HG03280 (cell line): ENCODE results near the gene SENP1.

ENCODE experiments used
- ATAC-seq: cut with Tn5 transposase; IDR thresholded peaks from one replicate; pipeline ENCODE4 v1.9.1; 2021; ENCODE audit warnings: mild to moderate bottlenecking, moderate library complexity; ENCODE audit not compliant: unreplicated experiment

Gene SENP1

GRCh38 chr12:48019639-48020265, 86.1 kb downstream of the SENP1 start:
- no peak for ATAC-seq

GRCh38 chr12:48018618-48018995, 87.3 kb downstream of the SENP1 start:
- no peak for ATAC-seq

GRCh38 chr12:48017921-48018617, 87.8 kb downstream of the SENP1 start:
- no peak for ATAC-seq

GRCh38 chr12:48017496-48017895, 88.4 kb downstream of the SENP1 start:
- ATAC-seq, result no peak

GRCh38 chr12:48016373-48017020, 89.4 kb downstream of the SENP1 start:
- no peak for ATAC-seq

GRCh38 chr12:48015954-48016353, 89.9 kb downstream of the SENP1 start:
- ATAC-seq, result no peak

- ATAC-seq, result no peak
Measured at GRCh38 chr12:48015129-48015528, 90.8 kb downstream of the SENP1 start.

GRCh38 chr12:48013287-48013686, 92.6 kb downstream of the SENP1 start:
- ATAC-seq, result no peak

- no peak for ATAC-seq
Measured at GRCh38 chr12:48012070-48012469, 93.8 kb downstream of the SENP1 start.

GRCh38 chr12:48010366-48010970, 95.4 kb downstream of the SENP1 start:
- ATAC-seq, result no peak

GRCh38 chr12:48009471-48009870, 96.4 kb downstream of the SENP1 start:
- no peak for ATAC-seq

GRCh38 chr12:48008950-48009349, 96.9 kb downstream of the SENP1 start:
- no peak for ATAC-seq

GRCh38 chr12:48008349-48008748, 97.5 kb downstream of the SENP1 start:
- no peak for ATAC-seq

GRCh38 chr12:48007206-48007605, 98.7 kb downstream of the SENP1 start:
- no peak for ATAC-seq

- ATAC-seq, result no peak
Measured at GRCh38 chr12:48005750-48006021, 100.2 kb downstream of the SENP1 start.

- ATAC-seq, result no peak
Measured at GRCh38 chr12:48005001-48005749, 100.7 kb downstream of the SENP1 start.

GRCh38 chr12:48004053-48004941, 101.6 kb downstream of the SENP1 start, which contains the start of gene COL2A1:
Gene COL2A1, minus strand, starts transcription at chr12:48004476. Its CDS starts 155 bp downstream, at chr12:48004321.
- no peak for ATAC-seq

- no peak for ATAC-seq
Measured at GRCh38 chr12:48003226-48004052, 102.4 kb downstream of the SENP1 start.

GRCh38 chr12:48002773-48003218, 103.1 kb downstream of the SENP1 start:
- no peak for ATAC-seq
